ENCODE results near the gene CEP295NL. TPM values are rescaled to one million over a fixed set of nuclear protein-coding genes. Genes with fewer than 3 reads are reported as not detected.
"Not testable (repeated sequence)": the region's sequence is repeated elsewhere in the genome, so short reads cannot be mapped to it uniquely, and the experiment has no call there.

The CEP295NL gene
- not detected for polyA plus RNA-seq (2012; ENCODE audit: insufficient read depth, insufficient read length)

- DNase-seq (ENCODE audit: low read depth, low spot score), result no peak
Observed at GRCh38 chr17:78903101-78903779, at the start of gene CEP295NL. Gene CEP295NL, minus strand, starts transcription at chr17:78903201. Its CDS starts 1,373 bp downstream, at chr17:78901828.

GRCh38 chr17:78952706-78953105 is 49.7 kb upstream of the CEP295NL start:
- no peak for DNase-seq (ENCODE audit: low read depth, low spot score)
- H3K4me3 ChIP-seq (ENCODE audit: low read length), result no peak overlapping the region

More at GRCh38 chr17:78903101-78903779, at the start of gene CEP295NL:
- H3K4me3 ChIP-seq (ENCODE audit: low read length), result no peak within 1 kb of the TSS

GRCh38 chr17:78951967-78952551 is 49.1 kb upstream of the CEP295NL start:
- no peak for DNase-seq (ENCODE audit: low read depth, low spot score)
- H3K4me3 ChIP-seq (ENCODE audit: low read length), result no peak overlapping the region

GRCh38 chr17:78950870-78951269 is 47.9 kb upstream of the CEP295NL start:
- no peak for DNase-seq (ENCODE audit: low read depth, low spot score)

GRCh38 chr17:78947235-78948149 is 44.5 kb upstream of the CEP295NL start:
- no peak for DNase-seq (ENCODE audit: low read depth, low spot score)
- no peak overlapping the region for H3K4me3 ChIP-seq (ENCODE audit: low read length)

More at GRCh38 chr17:78950870-78951269, 47.9 kb upstream of the CEP295NL start:
- H3K4me3 ChIP-seq (ENCODE audit: low read length), result no peak overlapping the region

- H3K4me3 ChIP-seq (ENCODE audit: low read length), result no peak overlapping the region
Observed at GRCh38 chr17:78946631-78947030, 43.6 kb upstream of the CEP295NL start.

GRCh38 chr17:78946131-78946530 is 43.1 kb upstream of the CEP295NL start:
- DNase-seq (ENCODE audit: low read depth, low spot score), result no peak
- H3K4me3 ChIP-seq (ENCODE audit: low read length), result no peak overlapping the region

More at GRCh38 chr17:78946631-78947030, 43.6 kb upstream of the CEP295NL start:
- no peak for DNase-seq (ENCODE audit: low read depth, low spot score)

- DNase-seq (ENCODE audit: low read depth, low spot score); H3K4me3 ChIP-seq (ENCODE audit: low read length): not testable (repeated sequence)
Observed at GRCh38 chr17:78945455-78945854, 42.5 kb upstream of the CEP295NL start.

- no peak overlapping the region for H3K4me3 ChIP-seq (ENCODE audit: low read length)
- DNase-seq (ENCODE audit: low read depth, low spot score), result no peak
Observed at GRCh38 chr17:78944956-78945355, 42.0 kb upstream of the CEP295NL start.

GRCh38 chr17:78944026-78944425 is 41.0 kb upstream of the CEP295NL start:
- no peak for DNase-seq (ENCODE audit: low read depth, low spot score)
- no peak overlapping the region for H3K4me3 ChIP-seq (ENCODE audit: low read length)

GRCh38 chr17:78940708-78941107 is 37.7 kb upstream of the CEP295NL start:
- H3K4me3 ChIP-seq (ENCODE audit: low read length), result no peak overlapping the region
- no peak for DNase-seq (ENCODE audit: low read depth, low spot score)

- no peak overlapping the region for H3K4me3 ChIP-seq (ENCODE audit: low read length)
- no peak for DNase-seq (ENCODE audit: low read depth, low spot score)
Observed at GRCh38 chr17:78940258-78940657, 37.3 kb upstream of the CEP295NL start.

- H3K4me3 ChIP-seq (ENCODE audit: low read length), result no peak overlapping the region
- DNase-seq (ENCODE audit: low read depth, low spot score), result no peak
Observed at GRCh38 chr17:78939615-78940014, 36.6 kb upstream of the CEP295NL start.

GRCh38 chr17:78937561-78937960 is 34.6 kb upstream of the CEP295NL start:
- DNase-seq (ENCODE audit: low read depth, low spot score), result no peak
- no peak overlapping the region for H3K4me3 ChIP-seq (ENCODE audit: low read length)

- DNase-seq (ENCODE audit: low read depth, low spot score), result no peak
- no peak overlapping the region for H3K4me3 ChIP-seq (ENCODE audit: low read length)
Observed at GRCh38 chr17:78935419-78936323, 32.7 kb upstream of the CEP295NL start.

GRCh38 chr17:78934681-78935418 is 31.8 kb upstream of the CEP295NL start:
- H3K4me3 ChIP-seq (ENCODE audit: low read length), result no peak overlapping the region
- no peak for DNase-seq (ENCODE audit: low read depth, low spot score)

- no peak for DNase-seq (ENCODE audit: low read depth, low spot score)
- H3K4me3 ChIP-seq (ENCODE audit: low read length), result no peak overlapping the region
Observed at GRCh38 chr17:78933959-78934568, 31.1 kb upstream of the CEP295NL start.
